MM.1S (cell line): ENCODE results near the gene FGF14.

Source experiments
- DNase-seq: peaks from one replicate; pipeline ENCODE4 v3.0.0-alpha.2; 2015
- H2AFZ ChIP-seq: fragments of 300-600 bp; sonication (generic); 2 replicates; pipeline ENCODE4 v1.6.0; 2016; ENCODE audit warnings: antibody characterized with exemption, low read length
- H3F3A ChIP-seq: fragments of 300-600 bp; sonication (generic); 2 replicates; pipeline ENCODE4 v1.6.1; 2016; ENCODE audit warnings: mild to moderate bottlenecking, antibody characterized with exemption, low read length, moderate library complexity, mixed read lengths; ENCODE audit not compliant: insufficient read depth
- H3K27ac ChIP-seq: fragments of 300-600 bp; sonication (generic); 2 replicates; pipeline ENCODE4 v1.5.1; 2016; ENCODE audit warnings: mild to moderate bottlenecking, low read length
- H3K27me3 ChIP-seq: fragments of 300-600 bp; sonication (generic); replicated peaks from 2 replicates; pipeline ENCODE4 v1.6.0; 2016; ENCODE audit warnings: low read length; ENCODE audit not compliant: insufficient read depth
- H3K36me3 ChIP-seq: fragments of 300-600 bp; sonication (generic); replicated peaks from 2 replicates; pipeline ENCODE4 v1.6.1; 2016; ENCODE audit warnings: mild to moderate bottlenecking, low read length, mixed read lengths; ENCODE audit not compliant: insufficient read depth
- H3K4me1 ChIP-seq: fragments of 300-600 bp; sonication (generic); 2 replicates; pipeline ENCODE4 v1.6.1; 2016; ENCODE audit warnings: low read length, mixed read lengths
- H3K4me2 ChIP-seq: fragments of 300-600 bp; sonication (generic); 2 replicates; pipeline ENCODE4 v1.6.0; 2016; ENCODE audit warnings: low read depth, low read length
- H3K4me3 ChIP-seq: fragments of 300-600 bp; sonication (generic); 2 replicates; pipeline ENCODE4 v1.5.1; 2016; ENCODE audit warnings: low read length, mixed read lengths
- H3K79me2 ChIP-seq: fragments of 300-600 bp; sonication (generic); 2 replicates; pipeline ENCODE4 v1.6.1; 2016; ENCODE audit warnings: mixed run types, low read length, mixed read lengths
- H3K9ac ChIP-seq: fragments of 300-600 bp; sonication (generic); 2 replicates; pipeline ENCODE4 v1.6.1; 2016; ENCODE audit warnings: low read length, mixed read lengths
- H3K9me2 ChIP-seq: fragments of 300-600 bp; sonication (generic); replicated peaks from 2 replicates; pipeline ENCODE4 v1.6.1; 2016; ENCODE audit warnings: mild to moderate bottlenecking, low read length, mixed read lengths; ENCODE audit not compliant: insufficient read depth
- H3K9me3 ChIP-seq: fragments of 300-600 bp; sonication (generic); replicated peaks from 2 replicates; pipeline ENCODE4 v1.6.1; 2016; ENCODE audit warnings: mild to moderate bottlenecking, low read length, mixed read lengths; ENCODE audit not compliant: insufficient read depth
- H4K20me1 ChIP-seq: fragments of 300-600 bp; sonication (generic); 2 replicates; pipeline ENCODE4 v1.6.1; 2016; ENCODE audit warnings: mild to moderate bottlenecking, low read length, moderate library complexity, mixed read lengths; ENCODE audit not compliant: insufficient read depth
- EZH2 ChIP-seq: fragments of 300-600 bp; sonication (generic); optimal IDR thresholded peaks from 2 replicates; pipeline ENCODE3; 2017; ENCODE audit warnings: low read depth, mild to moderate bottlenecking, antibody characterized with exemption, low read length, mixed read lengths
- EZH2phosphoT487 ChIP-seq: fragments of 300-600 bp; sonication (generic); IDR thresholded peaks from 2 replicates; pipeline ENCODE4 v1.6.1; 2018; ENCODE audit warnings: antibody characterized with exemption, low read length
- TF ChIP-seq, protein P1 (sequence below): fragments of 300-600 bp; sonication (generic); IDR thresholded peaks from 2 replicates; pipeline ENCODE4 v1.5.1; 2016; ENCODE audit warnings: antibody characterized with exemption, low read length, mixed read lengths

Gene FGF14

DNA sequence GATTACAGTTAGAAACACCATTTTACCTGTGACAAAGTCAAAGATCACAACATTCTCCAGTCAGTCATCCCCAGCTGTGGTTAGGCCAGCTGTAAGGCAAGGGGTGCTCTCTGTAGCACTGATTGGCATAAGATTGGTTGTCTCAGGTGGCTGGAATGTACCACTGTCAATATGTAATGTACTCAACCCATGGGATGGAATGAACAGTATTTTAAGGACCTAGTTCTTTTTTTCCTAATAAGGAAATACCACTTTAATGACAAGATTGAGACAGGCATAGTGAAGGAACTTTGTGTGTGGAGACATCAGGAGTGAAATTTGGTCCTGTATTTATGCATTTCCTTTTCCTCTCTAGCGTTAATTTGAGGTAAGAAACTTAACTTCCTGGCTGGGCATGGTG is 638.7 kb downstream of the FGF14 start:
- Histone ChIP-seq H3K4me1 (no peaks in the 10 kb centered on the region), H3K4me3 (no peak overlapping the region), H3K27me3 (no peaks in the 10 kb centered on the region), H3K79me2 (no peaks in the 10 kb centered on the region), H3K4me2 (no peak overlapping the region), H3K36me3 (no peaks in the 10 kb centered on the region), H3K27ac (no peak overlapping the region), H4K20me1 (no peaks in the 10 kb centered on the region), H3K9me3 (no peaks in the 10 kb centered on the region), H2AFZ (no peak overlapping the region), H3K9me2 (no peaks in the 10 kb centered on the region), H3K9ac (no peak overlapping the region), H3F3A (no peaks in the 10 kb centered on the region)
- TF ChIP-seq EZH2 (no peak), EZH2phosphoT487 (no peak)
- TF ChIP-seq, protein P1, sequence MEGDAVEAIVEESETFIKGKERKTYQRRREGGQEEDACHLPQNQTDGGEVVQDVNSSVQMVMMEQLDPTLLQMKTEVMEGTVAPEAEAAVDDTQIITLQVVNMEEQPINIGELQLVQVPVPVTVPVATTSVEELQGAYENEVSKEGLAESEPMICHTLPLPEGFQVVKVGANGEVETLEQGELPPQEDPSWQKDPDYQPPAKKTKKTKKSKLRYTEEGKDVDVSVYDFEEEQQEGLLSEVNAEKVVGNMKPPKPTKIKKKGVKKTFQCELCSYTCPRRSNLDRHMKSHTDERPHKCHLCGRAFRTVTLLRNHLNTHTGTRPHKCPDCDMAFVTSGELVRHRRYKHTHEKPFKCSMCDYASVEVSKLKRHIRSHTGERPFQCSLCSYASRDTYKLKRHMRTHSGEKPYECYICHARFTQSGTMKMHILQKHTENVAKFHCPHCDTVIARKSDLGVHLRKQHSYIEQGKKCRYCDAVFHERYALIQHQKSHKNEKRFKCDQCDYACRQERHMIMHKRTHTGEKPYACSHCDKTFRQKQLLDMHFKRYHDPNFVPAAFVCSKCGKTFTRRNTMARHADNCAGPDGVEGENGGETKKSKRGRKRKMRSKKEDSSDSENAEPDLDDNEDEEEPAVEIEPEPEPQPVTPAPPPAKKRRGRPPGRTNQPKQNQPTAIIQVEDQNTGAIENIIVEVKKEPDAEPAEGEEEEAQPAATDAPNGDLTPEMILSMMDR: no peak
- no peak for DNase-seq

DNA sequence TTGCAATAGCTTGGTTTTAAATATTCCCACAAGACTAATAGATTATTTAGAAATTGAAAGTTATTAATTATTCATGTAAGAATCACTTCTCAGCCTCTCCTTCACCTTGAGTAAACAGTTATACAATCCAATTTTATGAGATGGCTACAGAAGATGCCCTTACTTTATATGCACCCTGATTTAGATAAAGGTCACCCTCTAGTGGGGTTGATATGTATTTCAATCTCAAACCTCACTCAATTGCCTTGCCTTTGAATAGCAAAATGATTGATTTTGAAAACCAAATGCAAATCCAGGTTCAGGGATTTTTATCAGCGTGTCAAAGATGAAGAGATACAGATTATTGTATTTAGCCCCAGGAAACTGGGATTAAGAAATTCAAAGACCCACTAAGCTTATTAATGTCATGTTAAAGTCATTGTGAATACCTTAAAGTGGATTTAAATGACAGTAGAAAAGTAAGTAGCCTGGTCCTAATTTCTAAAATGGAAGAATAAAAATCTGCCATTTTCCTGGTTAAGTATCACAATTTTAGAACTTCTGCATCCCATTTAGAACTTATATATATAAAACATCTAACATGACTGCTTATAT is 644.3 kb downstream of the FGF14 start:
- no peak overlapping the region for H3K9ac ChIP-seq
- H3K4me2 ChIP-seq: no peak overlapping the region
- no peaks in the 10 kb centered on the region for H3K27me3 ChIP-seq
- no peaks in the 10 kb centered on the region for H3K4me1 ChIP-seq
- no peaks in the 10 kb centered on the region for H3K9me3 ChIP-seq
- H3K9me2 ChIP-seq: no peaks in the 10 kb centered on the region
- H4K20me1 ChIP-seq: no peaks in the 10 kb centered on the region
- no peak overlapping the region for H3K27ac ChIP-seq
- no peak overlapping the region for H3K4me3 ChIP-seq
- H2AFZ ChIP-seq: no peak overlapping the region
- TF ChIP-seq EZH2 (no peak), EZH2phosphoT487 (no peak)
- TF ChIP-seq, protein P1: peak; percentile 51
- H3F3A ChIP-seq: no peaks in the 10 kb centered on the region
- no peaks in the 10 kb centered on the region for H3K79me2 ChIP-seq
- peak; percentile 49 for DNase-seq
- no peaks in the 10 kb centered on the region; the same call in 1 of the 2 replicates for H3K36me3 ChIP-seq

DNA sequence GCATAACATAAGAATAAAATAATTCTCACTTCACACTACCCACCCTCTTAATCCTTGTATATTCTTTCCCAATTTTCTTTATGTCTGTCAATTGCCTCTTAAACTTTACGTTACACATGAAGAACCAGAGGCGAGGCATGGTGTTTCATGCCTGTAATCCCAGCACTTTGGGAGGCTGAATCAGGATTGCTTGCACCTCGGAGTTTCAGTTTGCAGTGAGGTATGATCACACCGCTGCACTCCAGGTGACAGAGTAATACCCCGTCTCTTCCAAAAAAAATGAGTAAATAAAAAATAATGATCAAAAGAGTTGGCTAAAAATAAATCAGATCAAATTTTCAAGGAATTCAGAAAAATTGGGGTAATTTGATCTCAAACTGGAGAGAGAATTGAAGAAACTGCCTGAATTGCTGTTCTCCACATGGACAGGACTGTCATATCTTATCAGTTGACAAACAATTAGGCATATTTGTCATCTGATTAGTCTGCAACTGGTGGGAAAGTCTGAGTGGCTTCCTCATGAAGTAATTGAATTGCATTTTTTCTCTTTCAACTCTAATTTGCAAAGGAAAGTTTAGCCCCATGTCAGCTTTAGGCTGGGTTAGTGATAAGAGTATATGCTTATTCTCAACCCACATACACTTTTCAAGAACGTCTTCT is 646.5 kb downstream of the FGF14 start:
- no peak overlapping the region for H3K4me2 ChIP-seq
- H3K36me3 ChIP-seq: no peaks in the 10 kb centered on the region; the same call in 1 of the 2 replicates
- no peaks in the 10 kb centered on the region for H3K9me2 ChIP-seq
- no peaks in the 10 kb centered on the region for H4K20me1 ChIP-seq
- H3K9me3 ChIP-seq: no peaks in the 10 kb centered on the region
- H3K79me2 ChIP-seq: no peaks in the 10 kb centered on the region
- no peaks in the 10 kb centered on the region for H3K27me3 ChIP-seq
- H2AFZ ChIP-seq: no peak overlapping the region
- H3F3A ChIP-seq: no peaks in the 10 kb centered on the region
- no peak overlapping the region for H3K27ac ChIP-seq
- no peak overlapping the region for H3K9ac ChIP-seq
- DNase-seq: no peak
- H3K4me3 ChIP-seq: no peak overlapping the region
- TF ChIP-seq, protein P1: no peak
- TF ChIP-seq EZH2: no peak
- TF ChIP-seq EZH2phosphoT487: no peak
- no peaks in the 10 kb centered on the region for H3K4me1 ChIP-seq
